OCI-LY3 (cell line): ENCODE results near the gene FGD3.

Source experiments
- CTCF ChIP-seq: fragments of 200-600, 300-600 bp; sonication (generic); IDR thresholded peaks from 2 replicates; pipeline ENCODE4 v1.5.1; 2014; ENCODE audit warnings: antibody characterized with exemption, low read length, low read depth
- EZH2phosphoT487 ChIP-seq: fragments of 200-600 bp; shearing (Covaris generic); IDR thresholded peaks from 2 replicates; pipeline ENCODE4 v1.6.1; 2018; ENCODE audit warnings: antibody characterized with exemption, mixed run types, low read depth

GRCh38 chr9:92989561-92989960, 42.2 kb downstream of the FGD3 start:
- no peak for TF ChIP-seq CTCF
- no peak for TF ChIP-seq EZH2phosphoT487
